Activated CD4-positive, alpha-beta memory T cell treated with anti-CD3 and anti-CD28 coated beads for 36 hours (primary cell): ENCODE results near the gene PRKAR2A. TPM values are rescaled to one million over a fixed set of nuclear protein-coding genes. Genes with fewer than 3 reads are reported as not detected.
"Not testable (repeated sequence)": the region's sequence is repeated elsewhere in the genome, so short reads cannot be mapped to it uniquely, and the experiment has no call there.

Experiments used
- CTCF ChIA-PET: fragments of 350-600 bp; sonication (Branson Sonifier 250); formaldehyde crosslinking; loops from one replicate; lab custom pipeline; 2021; ENCODE audit warnings: antibody characterized with exemption, inconsistent platforms; lab: Charles Lee
- POLR2A ChIA-PET: fragments of 350-600 bp; sonication (Branson Sonifier 250); formaldehyde crosslinking; loops from one replicate; lab custom pipeline; 2021; ENCODE audit warnings: antibody characterized with exemption; lab: Charles Lee
- DNase-seq: peaks from one replicate; pipeline ENCODE4 v3.0.0-alpha.2; 2020
- H3K27ac Mint-ChIP-seq: one replicate; pipeline ENCODE4 v1.8.0; 2021; ENCODE audit warnings: mixed read lengths
- H3K27me3 Mint-ChIP-seq: one replicate; pipeline ENCODE4 v1.8.0; 2021; ENCODE audit warnings: mixed read lengths
- H3K36me3 Mint-ChIP-seq: one replicate; pipeline ENCODE4 v1.8.0; 2021; ENCODE audit warnings: mixed read lengths
- H3K4me1 Mint-ChIP-seq: one replicate; pipeline ENCODE4 v1.8.0; 2021; ENCODE audit warnings: low read depth, mixed read lengths
- H3K4me3 Mint-ChIP-seq: one replicate; pipeline ENCODE4 v1.8.0; 2021; ENCODE audit warnings: mild to moderate bottlenecking, mixed read lengths
- H3K9me3 Mint-ChIP-seq: one replicate; pipeline ENCODE4 v1.8.0; 2021; ENCODE audit warnings: mixed read lengths
- intact Hi-C: fragments of 100-400 bp; cut with micrococcal nuclease; formaldehyde crosslinking; loops from one replicate; pipeline ENCODE4 v1.15.1; 2023
- total RNA-seq, 2 experiments: library from RNA; stranded (reverse); gene quantifications; one replicate each; pipeline ENCODE4 v1.2.3, GENCODE V29; 2021

The PRKAR2A gene
- total RNA-seq, 2 experiments from 2014 or later: 30.4 to 32.7 TPM

DNA sequence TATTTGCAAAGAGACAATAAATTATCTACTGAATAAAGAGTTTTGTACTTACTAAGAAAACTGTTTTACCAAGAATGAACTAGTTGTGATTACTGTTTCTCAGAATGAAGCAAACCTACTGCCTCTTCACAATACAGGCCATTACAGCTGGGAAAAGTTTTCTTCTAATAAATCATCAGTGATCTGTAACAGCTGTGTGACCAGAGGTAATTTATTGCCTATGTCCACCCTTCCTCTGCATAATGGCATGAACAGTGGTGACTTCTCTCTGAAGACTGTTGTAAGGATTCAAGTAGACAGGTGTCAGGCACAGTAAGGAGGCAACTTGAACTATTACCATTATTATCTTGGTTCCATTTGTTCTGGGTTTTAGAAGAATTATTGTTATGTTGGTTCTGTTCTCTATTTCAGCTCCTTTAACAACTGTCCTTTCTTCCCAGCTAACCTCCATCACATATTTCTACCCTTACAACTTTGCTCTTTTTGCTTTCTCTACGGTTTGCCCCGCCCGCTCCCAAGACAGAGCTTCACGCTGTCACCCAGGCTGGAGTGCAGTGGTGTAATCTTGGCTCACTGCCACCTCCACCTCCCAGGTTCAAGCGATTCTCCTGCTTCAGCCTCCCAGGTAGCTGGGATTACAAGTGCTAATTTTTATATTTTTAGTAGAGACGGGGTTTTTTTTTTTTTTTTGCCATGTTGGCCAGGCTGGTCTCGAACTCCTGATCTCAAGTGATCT, 51.5 kb downstream of the PRKAR2A start:
- Mint-ChIP-seq H3K9me3 (no peaks in the 10 kb centered on the region), H3K4me3 (no peak overlapping the region), H3K36me3 (peaks cover 2% of the 10 kb centered on the region), H3K4me1 (no peaks in the 10 kb centered on the region), H3K27ac (no peak overlapping the region), H3K27me3 (no peaks in the 10 kb centered on the region)
- intact Hi-C loops: no loop called here
- DNase-seq: no peak
- POLR2A ChIA-PET: no interaction called here
- CTCF ChIA-PET: interaction anchor here (0.7 kb wide), 1 partner anchor 56 kb away, joined by 4 read pairs; no protein-coding TSS in a partner anchor

DNA sequence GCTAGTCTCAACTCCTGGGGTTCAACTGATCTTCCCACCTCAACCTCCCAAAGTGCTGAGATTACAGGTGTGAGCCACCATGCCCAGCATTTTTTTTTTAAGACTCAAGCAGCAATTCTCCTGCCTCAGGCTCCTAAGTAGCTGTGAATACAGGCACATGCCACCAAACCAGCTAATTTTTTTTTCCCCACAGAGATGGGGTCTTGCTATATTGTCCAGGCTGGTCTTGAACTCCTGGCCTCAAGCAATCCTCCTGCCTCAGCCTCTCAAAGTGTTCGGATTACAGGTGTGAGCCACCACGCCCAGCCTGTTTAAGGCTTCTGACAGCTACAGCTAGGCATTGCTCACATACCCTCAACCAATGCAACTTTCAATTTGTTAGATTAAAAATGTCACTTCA, 54.2 kb downstream of the PRKAR2A start:
- POLR2A ChIA-PET, H3K27ac Mint-ChIP-seq, H3K4me3 Mint-ChIP-seq, H3K36me3 Mint-ChIP-seq, DNase-seq, H3K27me3 Mint-ChIP-seq, intact Hi-C loops, CTCF ChIA-PET, H3K9me3 Mint-ChIP-seq: not testable (repeated sequence)
- peaks cover 12% of the 10 kb centered on the region for H3K4me1 Mint-ChIP-seq

DNA sequence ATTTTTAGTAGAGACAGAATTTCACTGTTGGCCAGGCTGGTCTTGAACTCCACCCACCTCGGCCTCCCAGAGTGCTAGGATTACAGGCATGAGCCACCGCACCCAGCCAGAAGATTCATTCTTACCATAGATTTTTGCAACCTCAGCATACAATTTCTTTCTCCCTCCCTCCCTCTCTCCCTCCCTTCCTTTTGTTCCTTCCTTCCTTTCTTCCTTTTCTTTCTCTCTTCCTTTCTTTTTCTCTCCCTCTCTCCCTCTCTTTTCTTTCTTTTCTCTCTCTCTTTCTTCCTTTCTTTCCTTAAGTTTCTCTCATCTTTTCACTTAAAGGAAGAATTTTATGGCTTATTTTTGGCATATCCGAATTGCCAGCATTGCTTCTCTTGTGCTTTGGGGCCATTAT, 58.0 kb downstream of the PRKAR2A start:
- H3K4me3 Mint-ChIP-seq: no peak overlapping the region
- ChIA-PET POLR2A (no interaction called here), CTCF (no interaction called here)
- H3K9me3 Mint-ChIP-seq: no peaks in the 10 kb centered on the region
- H3K27me3 Mint-ChIP-seq: no peaks in the 10 kb centered on the region
- no peak for DNase-seq
- peaks cover 15% of the 10 kb centered on the region for H3K4me1 Mint-ChIP-seq
- intact Hi-C loops: no loop called here
- peaks cover 12% of the 10 kb centered on the region for H3K36me3 Mint-ChIP-seq
- H3K27ac Mint-ChIP-seq: no peak overlapping the region

DNA sequence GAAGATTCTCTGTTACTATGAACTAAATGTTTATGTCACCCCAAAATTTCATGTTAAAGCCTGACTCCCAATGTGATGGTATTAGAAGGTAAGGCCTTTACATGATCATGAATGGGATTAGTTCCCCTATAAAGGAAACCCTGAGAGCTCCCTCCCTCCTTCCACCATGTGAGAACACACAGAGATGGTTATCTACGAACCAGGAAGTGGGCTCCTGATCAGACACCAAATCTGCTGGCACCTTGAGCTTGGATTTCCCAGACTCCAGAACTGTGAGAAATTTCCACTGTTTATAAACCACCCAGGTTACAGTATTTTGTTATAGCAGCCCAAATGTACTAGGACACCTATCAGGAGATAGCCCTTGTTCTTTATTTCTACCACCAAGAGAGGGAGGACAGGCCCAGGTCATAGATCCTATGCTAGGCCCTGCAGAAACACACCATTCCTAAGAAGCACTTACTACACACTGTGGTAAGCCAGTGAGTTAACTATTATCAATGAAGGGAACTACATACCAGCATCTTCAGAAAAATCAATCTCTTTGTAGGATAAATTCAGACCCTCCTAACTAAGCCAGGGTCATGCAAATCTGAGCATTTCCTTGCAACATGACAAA, 59.0 kb downstream of the PRKAR2A start:
- no peak for DNase-seq
- H3K27ac Mint-ChIP-seq: peak overlapping the region; percentile 50
- intact Hi-C loops: no loop called here
- H3K4me3 Mint-ChIP-seq: no peak overlapping the region
- POLR2A ChIA-PET: no interaction called here
- CTCF ChIA-PET: no interaction called here
- no peaks in the 10 kb centered on the region for H3K27me3 Mint-ChIP-seq
- H3K36me3 Mint-ChIP-seq: peaks cover 13% of the 10 kb centered on the region
- H3K9me3 Mint-ChIP-seq: no peaks in the 10 kb centered on the region
- H3K4me1 Mint-ChIP-seq: peaks cover 15% of the 10 kb centered on the region

DNA sequence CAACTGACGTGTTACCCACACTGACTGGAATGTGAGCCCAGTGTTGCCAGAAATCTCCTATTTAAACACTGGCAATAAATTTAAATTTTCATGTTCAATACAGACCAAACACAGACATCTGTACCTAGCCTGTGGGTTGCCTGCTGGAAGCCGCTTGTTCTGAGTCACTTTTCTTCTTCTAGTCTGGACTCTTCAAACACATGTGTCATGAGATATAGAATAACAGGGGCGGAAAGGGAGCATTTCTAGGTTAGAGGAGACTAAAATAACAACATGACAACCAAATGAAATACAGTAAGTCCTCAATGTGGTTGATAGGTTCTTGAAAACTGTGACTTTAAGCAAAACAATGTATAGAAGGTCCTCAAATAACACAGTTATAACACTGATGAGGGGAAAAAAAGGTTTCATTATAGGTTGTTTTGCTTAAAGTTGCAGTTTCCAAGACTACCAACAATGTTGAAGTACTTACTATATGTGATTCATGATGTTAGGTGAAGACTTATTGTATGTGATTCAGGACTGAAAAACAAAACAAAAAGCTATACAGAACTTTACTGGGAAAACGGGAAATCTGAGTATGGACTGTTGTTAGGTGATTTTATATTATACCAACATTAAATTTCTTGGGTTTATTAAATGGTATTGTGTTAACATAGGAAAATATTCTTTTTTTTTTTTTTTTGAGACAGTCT, 63.1 kb downstream of the PRKAR2A start:
- peaks cover 10% of the 10 kb centered on the region for H3K4me1 Mint-ChIP-seq
- H3K27me3 Mint-ChIP-seq: no peaks in the 10 kb centered on the region
- ChIA-PET CTCF (no interaction called here), POLR2A (no interaction called here)
- H3K27ac Mint-ChIP-seq: no peak overlapping the region
- DNase-seq: no peak
- no peak overlapping the region for H3K4me3 Mint-ChIP-seq
- peaks cover 19% of the 10 kb centered on the region for H3K36me3 Mint-ChIP-seq
- intact Hi-C loops: no loop called here
- no peaks in the 10 kb centered on the region for H3K9me3 Mint-ChIP-seq

DNA sequence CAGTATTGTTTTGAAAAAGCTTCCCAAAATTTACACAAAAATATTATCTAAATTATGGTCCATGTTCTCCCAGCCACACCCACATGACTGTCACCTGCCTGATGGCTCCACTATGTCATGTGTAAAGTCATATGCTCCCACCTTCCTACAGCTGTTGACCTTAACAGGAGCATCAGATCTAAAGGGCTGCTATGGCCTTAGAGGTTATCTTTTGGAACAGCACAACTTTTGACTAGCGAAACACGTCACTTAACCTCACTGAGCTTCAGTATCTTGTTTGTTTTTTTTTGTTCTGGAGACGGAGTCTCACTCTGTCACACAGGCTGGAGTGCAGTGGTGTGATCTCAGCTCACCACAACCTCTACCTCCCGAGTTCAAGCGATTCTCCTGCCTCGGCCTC, 64.4 kb downstream of the PRKAR2A start:
- DNase-seq: no peak
- Mint-ChIP-seq H3K4me1 (peaks cover 1% of the 10 kb centered on the region), H3K27me3 (no peaks in the 10 kb centered on the region), H3K9me3 (no peaks in the 10 kb centered on the region), H3K36me3 (peaks cover 16% of the 10 kb centered on the region), H3K4me3 (no peak overlapping the region), H3K27ac (no peak overlapping the region)
- CTCF ChIA-PET: interaction anchor here (1.1 kb wide), 1 partner anchor 382 kb away, joined by 3 read pairs; no protein-coding TSS in a partner anchor
- POLR2A ChIA-PET: no interaction called here
- intact Hi-C loops: no loop called here

DNA sequence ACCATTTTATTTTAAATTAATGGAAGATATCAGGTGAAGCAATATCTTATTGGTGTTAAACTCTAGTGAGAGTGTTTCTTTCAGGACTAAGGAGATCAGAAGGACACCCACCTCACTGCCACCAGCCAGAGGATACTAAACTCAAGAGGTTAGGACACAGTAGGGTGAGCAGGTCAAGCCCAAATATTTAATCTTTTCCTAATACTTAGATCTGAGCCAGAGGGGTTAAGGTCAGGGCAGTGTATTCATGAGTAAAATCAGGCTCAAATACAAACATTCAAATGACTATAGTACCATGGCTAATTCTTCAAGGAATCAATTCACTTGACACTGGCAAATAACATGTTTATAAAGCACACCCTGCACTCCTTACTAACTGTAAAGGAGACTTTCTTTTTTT, 65.6 kb downstream of the PRKAR2A start:
- no peaks in the 10 kb centered on the region for H3K27me3 Mint-ChIP-seq
- no peak for DNase-seq
- CTCF ChIA-PET: no interaction called here
- no peaks in the 10 kb centered on the region for H3K4me1 Mint-ChIP-seq
- H3K36me3 Mint-ChIP-seq: peaks cover 15% of the 10 kb centered on the region
- no peak overlapping the region for H3K4me3 Mint-ChIP-seq
- H3K27ac Mint-ChIP-seq: no peak overlapping the region
- H3K9me3 Mint-ChIP-seq: no peaks in the 10 kb centered on the region
- POLR2A ChIA-PET: no interaction called here
- intact Hi-C loops: no loop called here

DNA sequence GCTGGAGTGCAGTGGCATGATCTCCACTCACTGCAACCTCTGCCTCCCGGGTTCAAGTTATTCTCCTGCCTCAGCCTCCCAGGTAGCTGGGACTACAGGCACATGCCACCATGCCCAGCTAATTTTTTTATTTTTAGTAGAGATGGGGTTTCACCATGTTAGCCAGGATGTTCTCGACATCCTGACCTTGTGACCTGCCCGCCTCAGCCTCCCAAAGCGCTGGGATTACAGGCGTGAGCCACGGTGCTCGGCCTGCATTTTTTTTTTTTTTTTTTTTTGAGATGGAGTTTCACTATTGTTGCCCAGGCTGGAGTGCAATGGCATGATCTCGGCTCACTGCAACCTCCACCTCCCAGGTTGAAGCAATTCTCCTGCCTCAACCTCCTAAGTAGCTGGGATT, 69.1 kb downstream of the PRKAR2A start:
- intact Hi-C loops, H3K27ac Mint-ChIP-seq, H3K27me3 Mint-ChIP-seq, DNase-seq, H3K36me3 Mint-ChIP-seq, H3K4me1 Mint-ChIP-seq, CTCF ChIA-PET, H3K9me3 Mint-ChIP-seq, H3K4me3 Mint-ChIP-seq: not testable (repeated sequence)
- POLR2A ChIA-PET: interaction anchor here (1.2 kb wide), 1 partner anchor 211 kb away, joined by 3 read pairs; no protein-coding TSS in a partner anchor

DNA sequence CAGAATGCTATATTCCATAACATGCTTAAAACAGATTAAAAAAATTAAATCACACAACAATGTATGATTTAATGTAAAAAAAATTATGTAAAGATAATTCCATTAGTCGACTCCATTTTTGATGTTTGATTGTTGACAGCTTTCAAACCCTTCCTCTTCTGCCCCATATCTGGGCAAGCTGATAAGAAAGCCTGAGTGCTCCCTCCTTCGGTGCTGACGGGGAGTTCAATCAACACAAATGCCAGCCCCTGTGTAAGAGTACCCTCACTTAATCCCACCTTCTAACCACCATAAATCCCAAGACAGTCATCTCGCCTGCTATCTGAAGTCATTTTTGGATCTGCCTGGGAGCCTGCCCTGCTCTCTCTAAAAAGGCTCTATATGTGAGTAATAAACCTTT, 70.8 kb downstream of the PRKAR2A start:
- Mint-ChIP-seq H3K27ac (no peak overlapping the region), H3K4me1 (no peaks in the 10 kb centered on the region)
- intact Hi-C loops: no loop called here

DNA sequence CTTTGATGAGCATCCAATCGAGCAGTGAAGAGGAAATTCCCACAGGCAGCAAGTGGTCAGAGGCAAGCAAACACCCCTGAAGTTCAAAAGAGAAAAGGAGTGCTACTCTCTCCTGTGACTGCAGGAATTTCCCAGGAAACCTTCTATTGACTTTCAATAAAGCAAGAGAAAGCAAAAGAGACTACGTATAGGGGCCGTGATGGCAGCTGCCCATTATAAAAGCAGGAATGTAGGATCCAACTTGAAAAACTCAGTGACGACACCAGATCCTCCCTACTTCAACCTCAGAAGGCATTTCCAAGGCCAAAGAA, 77.5 kb downstream of the PRKAR2A start:
- Mint-ChIP-seq H3K36me3 (peaks cover 15% of the 10 kb centered on the region), H3K4me1 (no peaks in the 10 kb centered on the region), H3K9me3 (no peaks in the 10 kb centered on the region), H3K27me3 (no peaks in the 10 kb centered on the region), H3K27ac (no peak overlapping the region), H3K4me3 (no peak overlapping the region)
- no peak for DNase-seq
- POLR2A ChIA-PET: no interaction called here
- intact Hi-C loops: no loop called here
- CTCF ChIA-PET: interaction anchor here (0.5 kb wide), 1 partner anchor 1456 kb away, joined by 3 read pairs; no protein-coding TSS in a partner anchor

More for the DNA sequence above, 70.8 kb downstream of the PRKAR2A start:
- no peak for DNase-seq
- ChIA-PET CTCF (no interaction called here), POLR2A (no interaction called here)
- Mint-ChIP-seq H3K36me3 (peaks cover 8% of the 10 kb centered on the region), H3K9me3 (no peaks in the 10 kb centered on the region), H3K27me3 (no peaks in the 10 kb centered on the region), H3K4me3 (no peak overlapping the region)

DNA sequence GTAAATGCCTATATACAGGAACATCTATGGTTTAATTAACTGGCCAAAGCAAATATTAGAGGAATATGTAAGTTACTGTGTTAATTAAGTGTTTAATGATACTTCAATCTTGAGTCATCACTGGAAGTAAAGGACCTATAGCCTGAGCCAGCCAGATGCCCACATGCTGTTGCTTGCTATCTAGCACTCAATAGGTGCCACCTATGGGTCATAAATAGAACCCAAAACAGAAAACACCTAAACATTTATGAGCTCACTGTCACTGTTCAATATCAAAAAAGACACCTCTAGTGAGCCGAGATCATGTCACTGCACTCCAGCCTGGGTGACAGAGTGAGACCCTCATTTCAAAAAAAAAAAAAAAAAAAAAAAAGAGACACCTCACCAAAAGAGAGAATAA, 82.3 kb downstream of the PRKAR2A start:
- Mint-ChIP-seq H3K27ac (no peak overlapping the region), H3K4me1 (no peaks in the 10 kb centered on the region), H3K36me3 (peaks cover 13% of the 10 kb centered on the region), H3K27me3 (no peaks in the 10 kb centered on the region), H3K4me3 (no peak overlapping the region), H3K9me3 (no peaks in the 10 kb centered on the region)
- intact Hi-C loops: no loop called here
- POLR2A ChIA-PET: no interaction called here
- no peak for DNase-seq
- CTCF ChIA-PET: interaction anchor here (3.0 kb wide), 1 partner anchor 26 kb away, joined by 7 read pairs; no protein-coding TSS in a partner anchor

DNA sequence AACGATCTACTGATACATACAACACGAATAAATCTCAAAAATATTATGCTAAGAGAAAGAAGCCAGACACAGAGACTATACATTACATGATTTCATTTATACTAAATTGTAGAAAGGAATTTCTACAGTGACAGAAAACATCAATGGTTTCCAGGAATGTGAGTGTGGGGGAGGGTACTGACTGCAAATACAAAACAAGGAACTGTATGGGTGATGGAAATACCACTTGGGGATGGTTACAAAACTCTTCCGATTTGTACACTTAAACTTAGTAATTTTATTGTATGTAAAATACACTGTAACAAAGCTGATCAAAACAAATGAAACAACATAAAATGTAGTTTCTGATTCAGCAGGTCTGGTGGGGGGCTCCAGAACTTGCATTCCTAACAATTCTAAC, 84.9 kb downstream of the PRKAR2A start:
- Mint-ChIP-seq H3K4me3 (no peak overlapping the region), H3K4me1 (no peaks in the 10 kb centered on the region), H3K36me3 (peaks cover 19% of the 10 kb centered on the region), H3K9me3 (no peaks in the 10 kb centered on the region), H3K27ac (no peak overlapping the region), H3K27me3 (no peaks in the 10 kb centered on the region)
- ChIA-PET CTCF (no interaction called here), POLR2A (no interaction called here)
- intact Hi-C loops: no loop called here
- DNase-seq: no peak
